ENCODE data around the gene EFTUD2.

GRCh38 chr17:44922746-44923470 is 23.7 kb upstream of the EFTUD2 start:
- TF ChIP-seq, protein P1, sequence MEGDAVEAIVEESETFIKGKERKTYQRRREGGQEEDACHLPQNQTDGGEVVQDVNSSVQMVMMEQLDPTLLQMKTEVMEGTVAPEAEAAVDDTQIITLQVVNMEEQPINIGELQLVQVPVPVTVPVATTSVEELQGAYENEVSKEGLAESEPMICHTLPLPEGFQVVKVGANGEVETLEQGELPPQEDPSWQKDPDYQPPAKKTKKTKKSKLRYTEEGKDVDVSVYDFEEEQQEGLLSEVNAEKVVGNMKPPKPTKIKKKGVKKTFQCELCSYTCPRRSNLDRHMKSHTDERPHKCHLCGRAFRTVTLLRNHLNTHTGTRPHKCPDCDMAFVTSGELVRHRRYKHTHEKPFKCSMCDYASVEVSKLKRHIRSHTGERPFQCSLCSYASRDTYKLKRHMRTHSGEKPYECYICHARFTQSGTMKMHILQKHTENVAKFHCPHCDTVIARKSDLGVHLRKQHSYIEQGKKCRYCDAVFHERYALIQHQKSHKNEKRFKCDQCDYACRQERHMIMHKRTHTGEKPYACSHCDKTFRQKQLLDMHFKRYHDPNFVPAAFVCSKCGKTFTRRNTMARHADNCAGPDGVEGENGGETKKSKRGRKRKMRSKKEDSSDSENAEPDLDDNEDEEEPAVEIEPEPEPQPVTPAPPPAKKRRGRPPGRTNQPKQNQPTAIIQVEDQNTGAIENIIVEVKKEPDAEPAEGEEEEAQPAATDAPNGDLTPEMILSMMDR (IDR thresholded peaks at IDR 0.05), result no peak
- TF ChIP-seq EP300 (IDR thresholded peaks at IDR 0.05; ENCODE audit: low read depth), result no peak
